Activated T-helper 1 cell treated with Interleukin-2 at 50 U/mL for 16 hours (primary cell): ENCODE results near the gene NCAPG2.

Source experiments
- DNase-seq: peaks from one replicate; pipeline ENCODE4 v3.0.0-alpha.2; 2020; ENCODE audit warnings: low read depth

The NCAPG2 gene

DNA sequence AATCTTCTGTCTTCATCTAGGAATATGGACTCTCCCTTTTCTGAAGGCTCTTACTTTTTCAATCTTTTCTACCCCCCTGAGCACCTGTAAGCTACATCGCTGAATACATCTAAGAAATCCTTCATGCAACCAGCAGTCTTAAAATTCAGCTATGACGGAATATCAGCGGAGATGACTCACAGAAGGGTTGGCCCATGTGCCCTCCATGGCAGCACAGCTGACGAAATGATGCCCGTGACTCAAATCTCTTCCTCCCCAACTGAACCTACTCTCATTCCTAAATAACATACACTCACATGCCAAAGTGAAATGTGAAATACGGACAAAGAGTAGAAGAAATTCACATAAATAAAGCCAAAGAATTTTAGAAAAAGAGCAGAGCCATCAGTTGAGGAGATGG is 30.3 kb upstream of the NCAPG2 start:
- no peak for DNase-seq

DNA sequence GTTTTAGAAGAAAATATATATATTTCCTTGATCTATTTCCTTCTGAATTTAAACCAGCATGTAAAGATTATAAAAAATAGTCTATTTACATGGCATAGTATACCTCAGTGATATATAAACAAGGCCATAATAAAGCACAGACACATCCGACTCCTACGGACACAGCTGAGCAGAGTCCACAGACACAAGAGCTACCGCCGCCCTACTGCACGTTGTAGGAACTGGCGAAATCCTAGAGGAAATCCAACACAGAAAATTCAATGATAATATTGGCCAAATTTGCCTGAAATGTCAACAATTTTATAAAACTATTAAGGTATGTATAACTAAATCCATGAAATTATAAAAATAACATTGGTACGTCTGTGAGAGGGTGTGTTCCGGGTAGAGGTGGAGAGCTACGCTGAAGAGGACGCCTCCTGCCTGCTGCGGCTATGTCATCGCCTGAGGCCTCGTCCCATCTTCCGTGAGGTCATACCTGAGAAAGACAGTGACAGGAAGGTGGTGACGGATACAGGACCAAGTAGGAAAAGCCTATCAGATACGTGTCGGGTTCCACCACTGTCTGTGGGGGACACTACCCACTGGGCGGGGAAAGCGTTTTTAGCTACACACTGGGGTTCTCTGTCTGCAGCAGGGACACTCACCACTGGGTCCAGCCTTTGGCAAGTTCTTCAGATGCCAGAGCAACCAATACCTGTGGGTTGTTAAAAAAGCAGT is 29.3 kb upstream of the NCAPG2 start:
- no peak for DNase-seq

DNA sequence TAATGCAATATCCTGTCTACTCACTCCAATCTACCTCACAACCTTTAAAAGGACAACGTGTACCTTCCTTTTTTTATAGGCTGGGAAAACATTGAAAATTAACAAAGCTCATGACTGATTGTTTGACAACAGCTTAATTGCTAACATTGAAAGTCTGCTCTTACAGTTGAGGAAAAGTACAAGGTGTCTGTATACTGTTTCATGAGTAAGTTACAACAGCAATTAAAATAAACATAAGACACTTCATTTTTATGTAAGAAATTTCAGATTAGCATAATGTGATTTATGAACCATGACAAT is 28.6 kb upstream of the NCAPG2 start:
- DNase-seq: no peak

DNA sequence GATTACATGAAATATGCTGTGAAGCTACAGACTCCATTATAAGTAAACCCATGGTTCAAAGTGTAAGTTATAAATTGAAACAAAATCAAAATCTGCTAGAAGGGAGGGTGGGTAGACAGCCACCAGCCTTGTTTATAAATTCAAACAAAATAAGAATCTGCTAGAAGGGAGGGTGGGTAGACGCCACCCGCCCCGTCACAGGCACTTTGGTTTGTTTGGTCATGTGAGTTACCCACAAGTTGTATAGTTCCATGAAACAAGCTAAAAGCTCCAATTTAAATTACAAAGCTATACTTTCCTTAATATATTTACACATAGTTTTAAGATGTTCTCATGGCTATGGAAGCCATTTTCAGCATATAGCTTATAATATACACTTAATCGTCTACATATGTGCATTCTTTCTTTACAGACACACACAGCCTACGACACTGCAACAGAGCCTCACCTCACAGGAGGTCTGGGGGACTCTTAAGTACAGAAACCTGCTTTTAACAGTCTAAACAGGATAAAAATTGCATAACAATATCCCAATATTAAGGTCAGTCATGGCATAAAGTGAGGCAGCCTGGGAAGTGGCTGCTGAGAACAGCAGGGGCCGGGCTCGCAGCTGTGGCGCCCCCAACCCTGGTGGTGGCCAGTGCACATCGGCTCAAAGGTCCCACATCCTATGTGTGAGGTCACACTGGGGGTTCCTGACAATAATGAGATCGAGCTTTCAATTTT is 28.1 kb upstream of the NCAPG2 start:
- no peak for DNase-seq

DNA sequence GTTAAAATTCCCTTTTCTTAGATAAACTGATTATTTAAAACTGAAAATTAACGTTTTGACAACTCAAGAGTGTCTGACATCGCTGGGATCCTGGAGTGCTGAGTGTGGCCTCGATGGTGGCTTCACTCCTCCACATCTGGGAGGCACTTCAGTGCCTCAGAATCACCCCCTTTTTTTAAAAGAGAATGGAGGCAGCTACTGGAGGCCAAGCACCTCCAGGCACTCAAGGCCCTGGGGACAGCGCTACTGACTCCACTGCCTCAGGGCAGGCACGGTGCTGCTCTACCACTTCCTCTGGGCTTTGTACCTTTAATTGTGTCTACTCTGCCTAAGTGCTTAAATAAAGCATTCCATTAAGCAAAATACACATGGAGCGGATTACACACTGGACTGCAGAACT is 27.2 kb upstream of the NCAPG2 start:
- no peak for DNase-seq

DNA sequence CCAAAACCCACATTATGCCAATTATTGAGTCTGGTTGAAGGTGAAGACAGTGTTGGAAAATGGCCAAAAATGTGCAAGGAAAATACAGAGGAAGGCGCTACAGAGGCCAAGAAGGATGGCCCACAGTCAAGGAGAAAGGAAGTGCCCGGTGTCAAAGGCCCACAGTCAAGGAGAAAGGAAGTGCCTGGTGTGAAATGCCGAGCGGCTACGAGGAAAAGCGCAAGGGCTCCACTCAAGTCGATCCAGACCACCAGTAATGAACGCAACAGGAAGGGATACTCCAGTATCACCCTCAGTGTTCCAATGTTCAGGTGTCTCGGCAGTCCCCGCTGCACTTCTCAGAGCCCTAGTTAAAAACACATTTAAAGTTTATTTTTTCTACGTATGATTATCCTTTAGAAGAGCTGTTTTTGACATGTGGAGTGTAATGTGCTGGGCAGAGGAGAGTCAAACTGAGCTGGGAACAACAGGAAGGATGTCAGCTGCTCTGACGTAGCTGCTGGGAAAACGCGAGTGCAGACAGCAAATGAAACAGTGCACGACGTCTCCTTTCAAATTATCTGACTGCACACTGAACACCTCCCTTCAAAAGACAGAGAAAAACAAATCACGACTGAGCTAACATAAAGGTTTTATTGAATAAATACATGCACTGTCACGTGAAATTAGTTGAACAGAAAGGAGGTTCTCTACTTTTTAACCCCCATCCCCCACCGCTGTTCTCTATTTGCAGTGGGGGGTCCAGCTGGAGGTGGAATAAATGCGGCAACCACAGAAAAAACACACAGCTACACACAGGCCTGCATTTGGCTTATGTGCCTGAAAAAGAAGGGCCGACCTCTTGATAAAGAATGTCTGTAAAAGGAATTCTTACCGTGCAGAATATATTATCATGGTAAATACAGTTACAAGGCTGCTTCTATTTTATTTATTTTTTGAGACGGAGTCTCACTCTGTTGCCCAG is 26.1 kb upstream of the NCAPG2 start:
- no peak for DNase-seq

DNA sequence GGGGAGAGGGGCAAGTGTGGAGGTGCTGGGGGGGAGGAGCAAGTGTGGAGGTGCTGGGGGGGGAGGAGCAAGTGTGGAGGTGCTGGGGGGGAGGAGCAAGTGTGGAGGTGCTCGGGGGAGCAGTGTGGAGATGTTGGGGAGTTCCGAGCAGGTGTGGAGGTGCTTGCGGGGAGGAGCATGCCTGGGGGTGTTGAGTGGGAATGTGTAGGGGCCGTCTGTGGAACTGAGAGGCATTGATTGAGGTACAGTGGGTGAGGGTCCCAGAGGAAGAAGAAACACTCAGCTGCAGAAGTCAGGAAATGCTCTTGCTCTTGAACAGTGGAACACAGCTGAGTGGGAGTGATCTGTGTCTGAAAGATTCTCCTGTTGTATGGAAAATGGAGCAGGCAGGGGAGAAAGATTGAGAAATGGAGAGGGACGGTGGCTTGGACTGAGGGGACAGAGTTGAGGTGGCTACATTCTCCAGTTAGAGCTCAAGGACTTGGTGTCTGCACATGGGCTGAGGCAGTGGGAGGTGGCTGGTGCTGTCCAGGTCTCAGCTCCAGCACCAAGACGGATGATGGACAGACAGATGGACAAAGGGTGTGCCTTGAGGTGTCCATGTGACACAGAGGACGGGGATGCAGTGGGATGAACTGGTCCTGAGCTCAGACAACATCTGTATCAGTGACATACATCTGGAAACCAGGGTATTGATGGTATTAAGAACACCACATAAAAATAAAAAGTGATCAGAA is 25.2 kb upstream of the NCAPG2 start:
- DNase-seq: no peak

DNA sequence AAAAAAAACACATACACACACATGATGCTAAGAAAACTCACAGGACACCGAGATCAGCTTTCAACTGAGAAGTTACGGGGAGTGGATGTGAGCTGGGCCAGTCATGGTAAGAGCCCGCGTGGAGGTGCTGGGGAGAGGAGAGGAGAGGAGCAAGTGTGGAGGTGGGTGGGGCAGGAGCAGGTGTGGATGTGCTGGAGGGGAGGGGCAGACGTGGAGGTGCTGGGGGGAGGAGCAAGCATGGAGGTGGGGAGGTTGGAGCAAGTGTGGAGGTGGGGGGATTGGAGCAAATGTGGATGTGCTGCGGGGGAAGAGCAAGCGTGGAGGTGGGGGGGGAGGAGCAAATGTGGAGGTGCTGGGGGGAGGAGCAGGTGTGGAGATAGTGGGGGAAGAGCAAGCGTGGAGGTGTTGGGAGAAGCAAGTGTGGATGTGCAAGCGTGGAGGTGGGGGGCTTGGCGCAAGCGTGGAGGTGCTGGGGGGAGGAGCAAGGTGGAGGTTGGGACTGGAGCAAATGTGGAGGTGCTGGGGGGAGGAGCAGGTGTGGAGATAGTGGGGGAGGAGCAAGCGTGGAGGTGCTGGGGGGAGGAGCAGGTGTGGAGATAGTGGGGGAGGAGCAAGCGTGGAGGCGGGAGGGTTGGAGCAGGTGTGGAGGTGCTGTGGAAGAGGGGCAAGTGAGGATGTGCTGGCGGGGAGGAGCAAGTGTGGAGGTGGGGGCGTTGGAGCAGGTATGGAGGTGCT is 24.5 kb upstream of the NCAPG2 start:
- no peak for DNase-seq

DNA sequence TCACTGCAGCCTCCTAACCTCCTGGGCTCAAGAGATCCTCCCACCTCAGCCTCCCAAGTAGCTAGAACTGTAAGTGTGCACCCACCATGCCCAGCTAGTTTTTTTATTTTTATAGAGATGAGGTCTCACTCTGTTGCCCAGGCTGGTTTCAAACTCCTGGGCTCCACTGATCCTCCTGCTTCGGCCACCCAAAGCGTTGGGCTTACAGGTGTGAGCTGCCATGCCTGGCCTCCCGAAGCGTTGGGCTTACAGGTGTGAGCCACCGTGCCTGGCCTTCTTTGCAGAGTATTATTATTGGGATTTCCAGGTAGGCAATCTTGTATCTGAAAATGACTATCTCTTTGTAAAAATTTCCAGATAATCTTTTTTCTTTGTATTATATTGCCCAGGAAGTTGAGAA is 23.1 kb upstream of the NCAPG2 start:
- DNase-seq: no peak

DNA sequence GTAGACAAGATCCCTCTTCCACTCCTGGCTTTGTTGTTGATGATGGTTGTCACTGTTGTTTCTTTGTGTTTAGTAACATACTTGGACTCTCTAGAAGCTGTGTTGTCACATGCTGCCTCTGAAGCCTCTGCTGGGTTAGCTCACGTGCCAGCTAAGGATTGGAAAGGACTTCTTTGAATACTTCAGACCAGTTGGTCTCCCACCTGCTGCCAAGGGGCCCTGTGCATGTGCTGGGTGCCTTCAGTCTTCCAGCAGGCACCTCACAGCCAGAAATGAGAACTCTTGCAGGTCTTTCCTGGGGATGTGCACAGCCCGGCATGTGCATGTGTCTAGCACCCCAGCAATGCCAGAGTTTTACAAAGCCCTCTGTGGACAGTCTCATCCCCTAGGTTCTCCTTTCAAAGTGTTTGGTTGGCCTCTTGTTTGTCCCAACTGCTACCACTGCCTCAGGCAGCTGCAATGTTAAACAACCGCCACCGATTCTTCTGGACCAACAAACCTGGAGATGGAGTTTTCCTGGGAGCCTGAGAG is 21.7 kb upstream of the NCAPG2 start:
- DNase-seq: no peak

DNA sequence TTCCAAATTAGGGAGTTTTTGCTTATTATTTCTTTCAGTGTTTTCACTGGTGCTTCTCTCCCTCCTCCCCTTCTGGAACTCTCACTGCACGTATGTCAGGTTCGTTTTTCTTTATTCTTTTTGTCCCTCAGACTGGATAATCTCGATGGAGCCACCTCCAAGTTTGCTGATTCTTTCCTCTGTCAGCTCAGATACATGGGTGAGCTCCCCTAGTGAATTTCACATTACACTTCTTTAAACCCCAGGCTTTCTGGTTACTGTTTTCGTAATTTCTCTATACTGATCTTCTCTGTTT is 20.8 kb upstream of the NCAPG2 start:
- no peak for DNase-seq

DNA sequence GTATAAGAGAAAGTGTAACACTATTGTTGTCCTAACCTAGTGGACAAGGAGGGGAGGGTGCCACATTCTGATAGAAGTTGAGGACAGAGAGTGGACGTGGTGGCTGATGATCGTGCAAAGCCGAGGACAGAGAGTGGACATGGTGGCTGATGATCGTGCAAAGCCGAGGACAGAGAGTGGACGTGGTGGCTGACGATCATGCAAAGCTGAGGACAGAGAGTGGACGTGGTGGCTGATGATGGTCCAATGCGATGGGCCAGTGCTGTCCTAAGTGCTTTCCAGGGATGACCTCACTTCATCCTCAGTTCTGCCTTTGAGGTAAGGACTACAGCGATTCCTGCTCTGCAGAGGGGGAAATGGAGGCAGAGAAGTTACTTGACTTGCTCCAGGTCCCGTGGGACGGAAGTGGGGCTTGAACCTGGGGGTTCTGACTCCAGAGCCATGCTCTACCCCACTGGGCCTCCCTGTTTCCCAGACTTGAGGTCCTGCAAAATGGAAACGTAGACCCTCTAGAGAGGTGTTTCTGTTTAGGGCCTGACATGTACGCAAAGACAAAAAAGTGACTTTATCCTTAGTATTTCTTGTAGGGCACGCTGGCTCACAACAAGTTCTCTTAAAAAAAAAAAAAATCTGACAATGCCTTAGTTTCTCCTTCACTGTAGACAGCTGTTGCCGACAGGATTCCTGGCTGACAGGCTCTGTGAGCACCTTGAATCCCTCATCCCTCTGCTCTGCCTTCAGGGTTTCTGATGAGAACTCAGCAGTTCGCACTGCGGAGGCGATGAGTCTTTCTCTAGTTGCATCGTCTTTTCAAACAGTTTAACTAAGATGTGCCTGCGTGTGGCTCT is 20.3 kb upstream of the NCAPG2 start:
- no peak for DNase-seq

DNA sequence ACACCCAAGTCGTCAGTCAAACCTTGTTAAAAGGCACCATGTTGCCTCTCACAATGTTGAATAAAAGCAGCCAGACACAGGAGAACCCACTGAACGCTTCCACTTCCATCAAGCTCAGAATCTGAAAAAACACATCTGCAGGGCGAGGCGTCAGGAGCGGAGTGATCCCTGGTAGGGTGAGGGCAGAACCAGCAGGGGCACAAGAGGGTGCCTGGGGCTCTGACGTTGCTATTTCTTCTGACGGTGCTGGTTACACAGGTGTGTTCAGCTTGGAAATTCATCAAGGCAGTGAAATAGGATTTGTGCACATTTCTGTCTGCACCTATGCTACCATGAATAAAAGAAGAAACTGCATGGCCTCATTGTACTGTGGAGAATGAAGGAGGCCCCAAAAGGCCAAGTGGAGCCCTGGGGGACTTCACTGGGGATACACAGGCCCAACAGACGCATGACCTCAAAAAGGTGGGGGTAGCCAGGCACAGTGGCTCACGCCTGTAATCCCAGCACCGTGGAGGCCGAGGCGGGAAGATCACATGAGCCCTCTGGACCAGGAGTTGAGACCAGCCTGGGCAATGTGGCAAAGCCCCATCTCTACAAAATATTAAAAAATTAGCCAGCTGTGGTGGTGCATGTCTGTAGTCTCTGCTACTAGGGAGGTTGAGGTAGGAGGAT is 19.2 kb upstream of the NCAPG2 start:
- DNase-seq: no peak

DNA sequence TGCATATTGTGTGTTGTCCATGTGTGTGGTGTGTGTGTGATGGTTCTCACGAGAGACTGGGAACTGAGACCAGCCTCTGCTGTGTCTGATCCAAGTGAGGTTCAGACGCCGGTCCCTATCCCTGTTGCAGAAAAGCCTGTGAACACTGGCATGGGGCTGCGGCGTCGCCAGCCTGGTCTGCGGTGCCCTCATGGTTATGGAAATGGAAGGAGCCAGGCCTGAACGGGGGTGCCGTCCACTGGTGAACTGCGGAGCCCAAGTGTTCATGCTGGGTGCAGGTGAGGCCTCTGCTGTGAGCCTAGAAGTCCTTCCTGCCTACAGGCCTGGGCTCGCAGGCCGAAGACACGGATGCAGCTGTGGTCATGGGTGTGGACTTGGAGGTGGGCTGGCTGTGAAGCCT is 18.7 kb upstream of the NCAPG2 start:
- DNase-seq: no peak

DNA sequence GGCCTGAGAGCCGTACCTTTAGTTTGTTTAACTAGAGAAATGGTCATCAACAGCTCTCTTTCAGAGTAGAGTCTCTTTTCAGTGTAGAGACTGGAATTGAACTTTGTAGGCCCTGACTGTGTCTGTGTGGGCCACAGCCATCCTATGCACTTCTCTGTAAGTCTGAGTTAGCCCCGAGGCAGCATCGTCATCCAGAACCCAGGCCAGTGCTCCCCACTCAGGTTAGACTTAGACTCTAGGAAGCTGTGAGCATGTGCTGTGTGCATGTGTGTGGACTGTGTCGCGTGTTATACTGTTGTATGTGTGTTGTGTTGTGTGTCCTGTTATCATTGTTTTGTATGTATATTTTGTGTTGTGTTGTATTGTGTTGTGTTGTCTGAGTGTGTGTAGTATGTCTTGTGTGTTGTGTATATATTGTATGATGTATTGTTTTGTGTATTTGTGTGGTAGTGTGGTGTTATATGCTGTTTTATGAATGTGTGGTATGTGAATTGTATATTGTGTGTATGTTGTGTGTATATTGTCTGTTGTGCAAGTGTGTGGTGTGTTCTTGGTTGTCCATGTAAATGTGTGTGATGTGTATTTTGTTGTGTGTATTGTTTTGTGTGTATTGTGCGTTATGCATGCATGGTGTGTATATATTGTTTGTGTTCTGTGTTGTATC is 18.1 kb upstream of the NCAPG2 start:
- DNase-seq: no peak

DNA sequence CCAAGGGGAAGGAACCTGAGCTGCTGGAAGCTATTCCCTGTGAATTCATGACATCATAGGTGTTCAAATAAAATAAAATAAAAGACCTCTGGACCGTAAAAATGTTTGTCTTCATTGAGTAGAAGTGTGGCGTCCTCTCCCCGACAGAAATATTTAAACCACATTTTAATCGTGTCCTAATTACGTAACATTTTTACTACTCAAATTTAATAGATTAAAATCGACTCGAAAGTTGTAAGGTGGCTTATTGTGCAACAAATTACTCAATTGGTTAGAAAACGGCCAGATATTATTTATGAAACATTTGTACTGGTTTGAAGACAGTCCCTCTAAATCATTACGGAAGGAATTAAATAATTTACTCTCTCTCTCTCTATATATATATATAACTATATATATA is 15.5 kb upstream of the NCAPG2 start:
- DNase-seq: no peak

DNA sequence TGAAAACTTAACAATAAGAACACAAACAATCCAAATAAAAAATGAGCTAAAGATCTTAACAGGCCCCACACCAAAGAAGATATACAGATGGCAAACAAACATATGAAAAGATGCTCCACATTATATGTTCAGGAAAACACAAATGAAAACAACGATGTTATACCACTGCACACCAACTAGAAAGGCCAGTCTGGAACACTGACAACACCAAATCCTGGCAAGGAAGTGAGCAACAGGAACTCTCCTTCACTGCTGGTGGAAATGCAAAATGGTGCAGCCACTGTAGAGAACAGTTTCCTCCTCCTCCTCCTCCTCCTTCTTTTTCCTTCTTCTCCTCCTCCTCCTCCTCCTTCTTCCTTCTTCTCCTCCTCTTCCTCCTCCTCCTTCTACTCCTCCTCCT is 12.2 kb upstream of the NCAPG2 start:
- no peak for DNase-seq

DNA sequence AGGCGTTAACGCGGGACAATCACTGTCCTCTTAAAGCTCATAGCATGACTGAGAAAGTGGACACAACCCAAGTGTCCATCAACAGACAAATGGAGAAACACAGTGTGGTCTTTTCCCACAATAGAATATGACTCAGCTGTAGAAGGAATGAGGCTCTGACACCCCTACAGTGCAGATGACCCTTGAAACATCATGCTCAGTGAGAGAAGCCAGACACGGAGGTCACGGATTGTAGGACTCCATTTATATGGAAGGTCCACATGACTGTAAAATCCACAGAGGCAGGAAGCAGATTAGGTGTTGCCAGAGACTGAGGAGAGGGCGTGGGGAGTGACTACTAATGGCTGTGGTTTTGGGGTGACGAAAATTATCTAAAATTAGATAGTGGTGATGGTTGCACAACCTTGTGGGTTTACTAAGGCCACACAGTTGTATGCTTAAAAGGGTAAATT is 6.1 kb upstream of the NCAPG2 start:
- DNase-seq: no peak

DNA sequence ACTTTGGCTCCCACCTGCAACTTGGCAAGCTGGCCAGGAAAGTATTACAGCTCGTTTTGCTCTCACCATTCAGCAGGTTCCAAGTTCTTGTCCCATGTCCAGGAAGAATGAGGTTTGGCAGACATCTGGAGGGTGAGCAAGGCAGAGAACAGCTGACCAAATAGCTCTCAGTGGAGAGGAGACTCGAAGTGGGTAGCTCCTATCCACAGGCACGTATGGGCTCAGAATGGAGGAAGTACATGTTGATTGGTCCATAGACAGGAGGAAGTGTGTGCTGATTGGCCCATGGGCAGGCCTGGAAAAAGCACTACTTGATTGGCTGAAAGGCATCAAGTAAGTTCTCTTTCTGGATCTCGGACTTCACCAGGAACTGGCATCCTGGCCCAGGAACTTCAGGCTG is 3.0 kb upstream of the NCAPG2 start:
- no peak for DNase-seq
